Colon (tissue), 2 donors: Measurements from ENCODE around the gene RBSN.

Source experiments
- FAIRE-seq: peaks from 2 replicates; lab custom pipeline; 2012; peaks lifted over from hg19 to GRCh38; lab: Jason Lieb, UNC
- donor health status: control.
- donor health status: control.

Gene RBSN

DNA sequence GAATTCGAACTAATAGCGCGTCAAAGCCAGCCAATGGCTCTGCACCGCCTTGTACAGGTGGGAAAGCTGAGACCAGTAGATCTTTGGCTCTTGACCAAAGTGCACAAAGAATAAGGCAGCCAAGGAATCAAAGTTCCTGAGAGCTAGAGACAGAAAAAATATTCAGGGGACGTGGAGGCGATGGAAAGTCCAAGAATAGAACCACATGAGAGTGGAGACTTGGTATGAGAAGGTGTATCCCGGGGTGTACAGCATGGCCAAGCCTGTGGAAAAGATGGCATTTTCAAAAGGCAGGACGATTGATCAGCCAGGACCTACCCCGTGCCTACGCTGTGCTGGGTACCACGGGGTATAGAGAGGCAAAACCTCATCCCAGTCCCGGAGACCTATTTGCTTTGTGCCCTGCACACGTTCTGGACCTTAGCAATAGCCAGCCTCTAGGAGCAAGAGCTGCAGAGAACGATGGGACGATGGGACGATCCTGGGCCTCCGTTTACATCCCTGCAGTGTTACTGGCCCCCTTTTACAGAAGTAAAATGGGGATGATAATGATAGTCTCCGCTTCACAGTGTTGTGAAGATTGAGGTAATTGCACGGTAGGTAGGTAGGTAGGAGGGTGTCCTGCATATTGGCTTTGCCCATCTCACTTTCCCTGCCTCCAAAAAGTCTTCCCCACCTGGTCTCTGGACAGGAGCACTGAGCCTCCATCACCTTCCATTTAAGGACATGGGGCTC lies 583 bp upstream of the RBSN start:
- no peak for FAIRE-seq

- no peak for FAIRE-seq
These were observed 1.1 kb downstream of the RBSN start for GRCh38 chr3:15097891-15098290.

GRCh38 chr3:15096046-15096445 lies 2.9 kb downstream of the RBSN start:
- FAIRE-seq: no peak

- FAIRE-seq: no peak
These were observed 4.6 kb downstream of the RBSN start for GRCh38 chr3:15094187-15094875.

DNA sequence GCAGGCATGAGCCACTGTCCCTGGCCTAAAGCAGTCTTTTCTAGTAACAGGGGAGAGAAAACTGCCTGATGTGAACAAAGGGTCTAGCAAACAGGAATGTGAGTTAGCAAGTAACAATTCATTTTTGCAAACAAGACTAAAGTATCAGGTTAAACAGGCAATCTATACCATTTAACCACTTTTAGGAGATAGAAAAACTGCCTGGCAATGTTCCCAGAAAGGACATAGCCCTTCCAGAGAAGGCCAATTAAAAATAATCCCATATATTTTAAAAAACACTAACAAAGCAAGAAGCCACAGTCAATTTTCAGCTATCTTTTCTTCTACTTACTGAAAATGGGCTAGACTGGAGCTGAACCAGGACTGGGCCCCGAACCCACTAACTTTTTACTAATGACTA lies 6.3 kb downstream of the RBSN start:
- no peak for FAIRE-seq

DNA sequence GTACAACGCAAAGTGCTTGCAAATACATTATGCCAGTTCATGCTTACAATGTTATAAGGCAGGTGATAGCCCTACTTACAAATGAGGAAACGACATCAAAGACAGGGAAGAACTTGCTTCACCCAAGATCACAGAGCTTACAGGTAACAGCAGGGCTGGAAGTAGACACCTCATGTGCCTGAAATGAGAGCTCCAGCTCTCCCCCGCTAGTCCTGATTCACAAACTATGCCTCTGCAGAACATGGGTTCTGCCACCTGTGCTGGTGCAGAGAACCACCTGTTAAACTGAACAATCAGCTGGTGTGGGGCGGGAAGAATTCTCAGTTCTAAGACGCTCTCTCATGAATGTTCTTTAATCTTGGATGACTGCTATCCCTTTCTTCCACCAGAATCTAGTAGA lies 7.4 kb downstream of the RBSN start:
- FAIRE-seq: no peak

GRCh38 chr3:15089201-15089600 lies 9.7 kb downstream of the RBSN start:
- no peak for FAIRE-seq

DNA sequence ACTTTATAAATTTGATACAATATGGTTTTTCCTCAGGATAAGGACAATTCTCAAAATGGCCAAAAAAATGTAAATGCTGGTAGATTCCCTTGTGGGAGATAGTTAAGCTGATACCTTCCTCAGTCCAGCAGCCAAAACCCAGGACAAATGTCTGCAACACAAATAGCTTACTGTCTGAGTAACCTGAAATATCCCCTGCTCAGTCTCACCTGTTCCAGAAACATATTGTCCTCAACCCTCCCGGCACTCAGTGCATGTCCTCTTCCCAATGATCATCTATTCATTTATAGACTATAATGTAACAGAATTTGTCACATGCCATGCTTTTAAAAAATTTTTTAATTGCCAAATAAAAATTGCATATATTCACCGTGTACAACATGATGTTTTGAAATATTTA lies 12.2 kb downstream of the RBSN start:
- no peak for FAIRE-seq

- no peak for FAIRE-seq
These were observed 12.7 kb downstream of the RBSN start for GRCh38 chr3:15086263-15086662.

- FAIRE-seq: no peak
These were observed 15.7 kb downstream of the RBSN start for GRCh38 chr3:15083252-15083651.

- FAIRE-seq: no peak
These were observed 16.8 kb downstream of the RBSN start for GRCh38 chr3:15081960-15082664.

GRCh38 chr3:15079091-15079490 lies 19.9 kb downstream of the RBSN start:
- FAIRE-seq: no peak

GRCh38 chr3:15074500-15074899 lies 24.4 kb downstream of the RBSN start:
- FAIRE-seq: no peak

DNA sequence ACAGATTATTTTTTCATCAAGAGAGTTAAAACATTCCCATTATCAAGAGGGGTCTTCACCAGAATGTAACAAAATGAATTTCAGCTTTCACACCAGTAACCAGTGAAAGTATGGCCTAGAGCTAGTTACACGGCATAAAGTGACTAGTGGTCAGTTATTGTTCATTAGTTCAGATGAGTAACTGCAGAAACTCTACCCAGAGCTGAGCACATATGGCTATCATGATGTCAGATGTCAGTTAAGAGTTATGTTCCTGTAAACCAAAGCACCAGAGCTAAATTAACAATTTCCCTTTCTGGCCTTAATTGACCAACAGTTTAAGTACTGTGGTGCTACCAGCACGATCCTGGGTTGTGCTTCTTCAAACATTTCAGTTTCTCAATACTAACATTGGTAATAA lies 27.2 kb downstream of the RBSN start:
- FAIRE-seq: no peak

DNA sequence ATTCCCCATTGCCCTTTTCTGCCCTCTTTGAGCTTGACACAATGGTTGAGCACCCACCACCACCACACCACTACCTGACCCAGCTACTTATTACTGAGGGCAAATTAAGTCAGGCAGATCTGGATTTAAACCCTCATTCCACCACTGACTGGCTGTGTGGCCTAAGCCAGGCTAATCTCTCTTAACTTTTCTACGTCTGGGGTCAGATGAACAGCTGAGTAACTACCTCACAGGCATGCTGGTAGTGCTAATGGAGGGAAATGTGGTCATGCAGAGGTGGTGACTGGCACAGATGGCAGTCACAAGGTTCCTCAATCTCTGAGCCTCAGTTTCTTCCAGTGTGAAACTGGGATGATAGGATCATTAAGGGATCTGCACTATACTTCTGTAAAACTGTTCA lies 29.5 kb downstream of the RBSN start:
- no peak for FAIRE-seq

- FAIRE-seq: no peak
These were observed 32.5 kb downstream of the RBSN start for GRCh38 chr3:15066467-15066866.

DNA sequence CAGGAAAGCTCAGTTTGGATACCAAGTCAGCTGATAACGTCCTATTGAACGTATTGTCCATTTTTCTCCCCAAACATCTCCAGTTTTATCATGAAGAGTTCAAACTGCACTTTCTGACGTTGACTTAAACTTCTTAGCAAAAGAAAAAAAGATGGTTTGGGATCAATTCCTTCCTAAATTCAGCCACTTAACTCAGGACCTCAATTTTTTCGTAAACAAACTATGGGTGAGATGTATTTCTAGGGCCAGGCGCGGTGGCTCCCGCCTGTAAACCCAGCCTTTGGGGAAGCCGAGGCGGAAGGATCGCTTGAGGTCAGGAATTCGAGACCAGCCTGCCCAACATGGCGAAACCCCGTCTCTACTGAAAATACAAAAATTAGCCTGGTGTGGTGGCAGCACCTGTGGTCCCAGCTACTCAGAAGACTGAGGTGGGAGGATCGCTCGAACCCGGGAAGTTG lies 33.4 kb downstream of the RBSN start:
- FAIRE-seq: no peak

GRCh38 chr3:15064835-15065549 lies 34.0 kb downstream of the RBSN start, which contains the start of gene MRPS25:
MRPS25 (minus strand) TSS chr3:15065315; CDS start chr3:15065194, 121 bp downstream.
- no peak for FAIRE-seq

DNA sequence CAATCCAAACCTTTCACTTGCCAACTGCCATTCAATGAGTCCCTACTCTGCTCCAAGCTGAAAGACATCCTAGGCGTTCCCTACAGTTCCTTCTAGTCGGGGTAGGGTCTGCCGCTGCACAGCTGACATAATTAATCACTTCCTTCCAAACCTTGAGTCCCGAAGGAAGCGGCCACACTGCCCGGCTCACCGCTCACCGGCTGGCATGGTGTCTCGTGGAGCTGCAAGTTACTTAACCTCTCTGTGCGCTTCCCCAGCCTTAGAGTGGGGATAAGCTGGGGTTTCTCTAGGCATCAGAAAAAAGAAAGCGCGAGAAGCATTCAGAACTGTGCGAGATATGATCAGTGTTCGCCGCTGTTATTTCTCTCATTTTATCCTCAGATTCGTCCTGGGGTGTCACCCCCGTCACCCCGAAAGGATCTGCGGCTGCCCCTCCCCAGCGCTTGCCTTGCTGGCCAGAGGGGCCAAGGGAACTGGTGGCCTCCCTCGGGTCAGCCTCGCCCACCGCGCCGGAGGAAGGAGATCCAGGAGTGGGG lies 34.6 kb downstream of the RBSN start:
- no peak for FAIRE-seq

GRCh38 chr3:15063656-15064286 lies 35.2 kb downstream of the RBSN start:
- FAIRE-seq: no peak

DNA sequence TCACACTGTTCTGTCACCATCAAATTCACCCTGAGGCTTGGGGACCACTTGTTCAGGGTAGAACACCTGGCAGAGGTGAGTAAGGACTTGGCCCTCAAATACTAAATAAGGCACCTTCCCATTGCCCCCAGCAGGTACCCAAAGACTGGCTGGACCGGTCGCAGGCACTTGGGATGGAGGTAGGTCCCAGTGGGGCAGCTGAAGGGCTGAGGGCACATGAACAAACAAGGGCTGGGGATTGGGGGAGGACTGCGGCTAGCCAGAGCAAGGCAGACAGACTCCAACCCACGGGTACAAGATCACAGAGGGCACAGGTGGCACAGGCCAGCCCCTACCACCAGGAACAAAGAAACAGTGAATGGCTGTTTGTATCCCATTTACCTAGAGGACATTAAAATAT lies 35.7 kb downstream of the RBSN start:
- FAIRE-seq: no peak

DNA sequence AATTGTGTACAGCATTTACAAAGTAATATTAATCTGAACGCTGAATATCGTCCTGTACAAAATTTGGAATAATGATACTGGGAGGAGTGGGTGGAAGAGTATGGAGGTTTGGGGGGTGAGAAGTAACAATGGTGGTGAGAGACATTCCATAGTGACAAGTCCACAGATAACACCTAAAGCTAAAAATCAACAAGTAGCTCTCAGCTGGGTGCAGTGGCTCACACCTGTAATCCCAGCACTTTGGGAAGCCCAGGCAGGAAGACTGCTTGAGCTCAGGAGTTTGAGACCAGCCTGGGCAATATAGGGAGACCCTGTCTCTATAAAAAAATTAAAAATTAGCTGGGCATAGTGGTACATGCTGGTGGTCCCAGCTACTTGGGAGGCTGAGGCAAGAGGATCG lies 38.9 kb downstream of the RBSN start:
- FAIRE-seq: no peak
